Measurements from ENCODE around the gene MCF2L.

GRCh38 chr13:113090806-113091205 lies 121.8 kb downstream of the MCF2L start:
- TF ChIP-seq CTCF (conservative IDR thresholded peaks at IDR 0.05; ENCODE audit: low read length), result no peak
- no peak for TF ChIP-seq EZH2phosphoT487 (IDR thresholded peaks at IDR 0.05; ENCODE audit: borderline replicate concordance, low read depth, low read length)

Measured in OCI-LY7 (cell line).